ENCODE measurements around the gene AFF3. TPM values are rescaled to one million over a fixed set of nuclear protein-coding genes. Genes with fewer than 3 reads are reported as not detected.

The AFF3 gene
- total and polyA plus RNA-seq, 2 of the 8 experiments (the other 6 are each of a cell fraction or from before 2014, with no cell fraction given): 0.27 to 3.0 TPM

GRCh38 chr2:99645960-99646359, 496.4 kb downstream of the AFF3 start (continued):
- TF ChIP-seq CHD7 (IDR thresholded peaks at IDR 0.05; ENCODE audit: insufficient replicate concordance, low read length): no peak
- TF ChIP-seq NRF1 (IDR thresholded peaks at IDR 0.05; ENCODE audit: low read depth, low read length): no peak
- no peak for TF ChIP-seq MAX (IDR thresholded peaks at IDR 0.05)
- TF ChIP-seq EP300 (IDR thresholded peaks at IDR 0.05; ENCODE audit: borderline replicate concordance in 1 of 2, low read depth in 2 of 2, low read length in 2 of 2): no peak
- no peak for TF ChIP-seq SP2 (IDR thresholded peaks at IDR 0.05; ENCODE audit: low read length)
- TF ChIP-seq FOSL1 (IDR thresholded peaks at IDR 0.05; ENCODE audit: insufficient read depth, low read depth, low read length): no peak
- TF ChIP-seq KDM5A (IDR thresholded peaks at IDR 0.05; ENCODE audit: low read length): no peak
